SK-N-SH (cell line): ENCODE results near the gene MRPL17. TPM values are rescaled to one million over a fixed set of nuclear protein-coding genes. Genes with fewer than 3 reads are reported as not detected.

Experiments used
- CTCF ChIA-PET: fragments of 300-600, 350-600 bp; formaldehyde crosslinking; extraction: SDS; loops from one replicate; lab custom pipeline; 2021; lab: Yijun Ruan, JAX
- POLR2A ChIA-PET: fragments of 350-600 bp; sonication (Branson Sonifier 250); formaldehyde crosslinking; extraction: SDS; loops from one replicate; lab custom pipeline; 2020; ENCODE audit warnings: antibody characterized with exemption, inconsistent platforms; lab: Yijun Ruan, JAX
- DNase-seq: peaks from one replicate; pipeline ENCODE4 v3.0.0; 2012
- H2AFZ ChIP-seq: fragments of 200-600 bp; sonication (generic); 2 replicates; pipeline ENCODE4 v1.8.1; 2016; ENCODE audit warnings: antibody characterized with exemption, mild to moderate bottlenecking, low read depth
- H3F3A ChIP-seq: fragments of 200-600 bp; sonication (generic); replicated peaks from 2 replicates; pipeline ENCODE3; 2016; ENCODE audit warnings: antibody characterized with exemption, mild to moderate bottlenecking; ENCODE audit not compliant: insufficient read depth
- H3K27ac ChIP-seq, 2 experiments: fragments of 200-500 bp in 1 of 2; fragments of 200-600 bp in 1 of 2; sonication (Bioruptor generic) in 1 of 2; sonication (generic), shearing (Covaris generic) in 1 of 2; 2 replicates each; pipeline versions ENCODE4 v1.5.1 to v1.6.1; 2014 to 2016; ENCODE audit warnings: low read depth in 2 of 2, inconsistent platforms in 1 of 2, low read length in 1 of 2, mild to moderate bottlenecking in 1 of 2, mixed read lengths in 1 of 2
- H3K27me3 ChIP-seq: fragments of 200-600 bp; sonication (generic), shearing (Covaris generic); 2 replicates; pipeline ENCODE4 v1.6.1; 2016; ENCODE audit warnings: mixed run types; ENCODE audit not compliant: insufficient read depth
- H3K36me3 ChIP-seq, 2 experiments: fragments of 200-500 bp in 1 of 2; fragments of 200-600 bp in 1 of 2; sonication (Bioruptor generic) in 1 of 2; sonication (generic) in 1 of 2; replicated peaks in 1 of 2; 2 replicates each; pipeline versions ENCODE3 to v1.5.1; 2014 to 2016; ENCODE audit warnings: low read length in 1 of 2, mild to moderate bottlenecking in 1 of 2; ENCODE audit not compliant: insufficient read depth in 2 of 2, control insufficient read depth in 1 of 2
- H3K4me1 ChIP-seq, 2 experiments: fragments of 200-500 bp in 1 of 2; fragments of 200-600 bp in 1 of 2; sonication (Bioruptor generic) in 1 of 2; sonication (generic), shearing (Covaris generic) in 1 of 2; 2 replicates each; pipeline versions ENCODE4 v1.5.1 to v1.6.1; 2014 to 2016; ENCODE audit warnings: low read depth in 1 of 2, low read length in 1 of 2, mixed run types in 1 of 2; ENCODE audit not compliant: insufficient read depth in 2 of 2, control insufficient read depth in 1 of 2
- H3K4me2 ChIP-seq: fragments of 200-600 bp; sonication (generic), shearing (Covaris generic); 2 replicates; pipeline ENCODE4 v1.6.1; 2017; ENCODE audit warnings: mixed run types
- H3K4me3 ChIP-seq, 2 experiments: fragments of 200-500 bp in 1 of 2; fragments of 200-600 bp in 1 of 2; sonication (Bioruptor generic) in 1 of 2; sonication (generic), shearing (Covaris generic) in 1 of 2; 2 replicates each; pipeline versions ENCODE4 v1.5.1 to v1.8.1; 2014 to 2016; ENCODE audit warnings: low read depth in 2 of 2, inconsistent platforms in 1 of 2, low read length in 1 of 2, mild to moderate bottlenecking in 1 of 2, mixed read lengths in 1 of 2, moderate library complexity in 1 of 2
- H3K79me2 ChIP-seq: fragments of 200-600 bp; sonication (generic); 2 replicates; pipeline ENCODE4 v1.8.1; 2017; ENCODE audit warnings: mild to moderate bottlenecking; ENCODE audit not compliant: insufficient read depth
- H3K9ac ChIP-seq: fragments of 200-600 bp; sonication (generic); 2 replicates; pipeline ENCODE4 v1.6.1; 2017; ENCODE audit warnings: mixed run types
- H3K9me2 ChIP-seq: fragments of 200-600 bp; sonication (generic); 2 replicates; pipeline ENCODE4 v1.6.1; 2017; ENCODE audit warnings: mixed run types
- H3K9me3 ChIP-seq: fragments of 200-600 bp; sonication (generic); 2 replicates; pipeline ENCODE4 v1.6.1; 2017; ENCODE audit warnings: mixed run types, mild to moderate bottlenecking, moderate library complexity
- H4K20me1 ChIP-seq: fragments of 200-600 bp; sonication (generic); 2 replicates; pipeline ENCODE4 v1.6.1; 2017; ENCODE audit warnings: mild to moderate bottlenecking, mixed run types; ENCODE audit not compliant: insufficient read depth
- CHD2 ChIP-seq: fragments of 150-350 bp; IDR thresholded peaks from 2 replicates; pipeline ENCODE4 v1.6.1; 2018; ENCODE audit warnings: low read length; ENCODE audit not compliant: partially characterized antibody
- CTCF ChIP-seq: fragments of 200-600 bp; sonication (generic); IDR thresholded peaks from 2 replicates; pipeline ENCODE4 v1.6.1; 2017; ENCODE audit warnings: antibody characterized with exemption, mild to moderate bottlenecking, moderate library complexity
- EZH2phosphoT487 ChIP-seq: fragments of 200-600 bp; sonication (generic); IDR thresholded peaks from 2 replicates; pipeline ENCODE4 v1.6.1; 2017; ENCODE audit warnings: low read depth, mixed run types, mild to moderate bottlenecking, antibody characterized with exemption, moderate library complexity, borderline replicate concordance
- FOSL2 ChIP-seq: IDR thresholded peaks from 2 replicates; pipeline ENCODE4 v1.4.0; 2012; ENCODE audit warnings: low read depth, mild to moderate bottlenecking, moderate library complexity, borderline replicate concordance
- FOXJ3 ChIP-seq: sonication (generic); formaldehyde crosslinking; IDR thresholded peaks from 2 replicates; pipeline ENCODE4 v1.5.1; 2020; ENCODE audit warnings: mild to moderate bottlenecking, missing genetic modification reagents
- FOXM1 ChIP-seq: IDR thresholded peaks from 2 replicates; pipeline ENCODE4 v1.4.0; 2012; ENCODE audit warnings: low read depth, mild to moderate bottlenecking
- GABPA ChIP-seq: IDR thresholded peaks from 2 replicates; pipeline ENCODE4 v1.4.0; 2012; ENCODE audit warnings: low read depth, mild to moderate bottlenecking
- GATA2 ChIP-seq: sonication (generic); formaldehyde crosslinking; IDR thresholded peaks from 2 replicates; pipeline ENCODE4 v1.5.0; 2020; ENCODE audit warnings: mild to moderate bottlenecking, missing genetic modification reagents
- MAX ChIP-seq: IDR thresholded peaks from 2 replicates; pipeline ENCODE4 v1.4.0; 2012; ENCODE audit warnings: low read depth
- MEF2A ChIP-seq: IDR thresholded peaks from 2 replicates; pipeline ENCODE4 v1.4.0; 2012; ENCODE audit warnings: low read depth, borderline replicate concordance
- NFIC ChIP-seq: IDR thresholded peaks from 2 replicates; pipeline ENCODE4 v1.4.0; 2012; ENCODE audit warnings: borderline replicate concordance
- NRF1 ChIP-seq: IDR thresholded peaks from 2 replicates; pipeline ENCODE4 v1.6.1; 2012; ENCODE audit warnings: low read depth, mild to moderate bottlenecking, low read length
- POLR2AphosphoS5 ChIP-seq: IDR thresholded peaks from 2 replicates; pipeline ENCODE4 v1.6.1; 2012; ENCODE audit warnings: low read depth, low read length
- RXRA ChIP-seq: IDR thresholded peaks from 2 replicates; pipeline ENCODE4 v1.4.0; 2012; ENCODE audit warnings: low read depth, mild to moderate bottlenecking, borderline replicate concordance
- SMC3 ChIP-seq: IDR thresholded peaks from 2 replicates; pipeline ENCODE4 v1.6.1; 2012; ENCODE audit warnings: low read depth, low read length, improper control_type of control experiment
- TCF12 ChIP-seq: IDR thresholded peaks from 2 replicates; pipeline ENCODE4 v1.4.0; 2012
- TEAD4 ChIP-seq: IDR thresholded peaks from 2 replicates; pipeline ENCODE4 v1.4.0; 2012; ENCODE audit warnings: mild to moderate bottlenecking, borderline replicate concordance; ENCODE audit not compliant: insufficient read depth
- USF2 ChIP-seq: fragments of 150-350 bp; IDR thresholded peaks from 2 replicates; pipeline ENCODE4 v1.6.1; 2017; ENCODE audit warnings: antibody characterized with exemption, low read length, low read depth, borderline replicate concordance
- YY1 ChIP-seq: IDR thresholded peaks from 2 replicates; pipeline ENCODE4 v1.4.0; 2012; ENCODE audit warnings: low read depth, mild to moderate bottlenecking
- ZBTB33 ChIP-seq: IDR thresholded peaks from 2 replicates; pipeline ENCODE4 v1.4.0; 2012; ENCODE audit warnings: low read depth, borderline replicate concordance
- WGBS: methylation state at CpG from one replicate; pipeline ENCODE4 v1.1.6; 2017; ENCODE audit warnings: low lambda C conversion rate; 5-methylcytosine and 5-hydroxymethylcytosine counted together
- polyA plus RNA-seq, 3 experiments: library from polyadenylated mRNA; depleted of rRNA; stranded (reverse); fragments of >200 nt; gene quantifications; 2 replicates each; pipeline ENCODE4 v1.2.3, GENCODE V29; 2012

The MRPL17 gene
- polyA plus RNA-seq, 1 of the 3 experiments (the other 2 are of a cell fraction) = 88.6 TPM

GRCh38 chr11:6637871-6638270 is 45.3 kb downstream of the MRPL17 start:
- ChIA-PET POLR2A (no interaction called here), CTCF (interaction anchor here (1.9 kb wide), 1 partner anchor 10 kb away, joined by 6 read pairs; no protein-coding TSS in a partner anchor)
- WGBS = 38% methylated on average over 3 of the region's 3 CpGs
- Histone ChIP-seq H3K9ac (no peak overlapping the region), H3K9me3 (no peaks in the 10 kb centered on the region), H3K79me2 (no peaks in the 10 kb centered on the region), H3K36me3 (peaks cover 0 to 3% of the 10 kb centered on the region in 2 experiments), H3K27me3 (no peaks in the 10 kb centered on the region), H2AFZ (no peak overlapping the region), H3K4me3 (no peak overlapping the region), H3K9me2 (no peaks in the 10 kb centered on the region), H4K20me1 (no peaks in the 10 kb centered on the region), H3F3A (no peaks in the 10 kb centered on the region), H3K4me2 (no peak overlapping the region), H3K4me1 (peaks cover 0 to 20% of the 10 kb centered on the region in 2 experiments; a peak in 1 of 4 replicates), H3K27ac (no peak overlapping the region; a peak in 1 of 4 replicates)
- TF ChIP-seq CTCF (no peak), FOSL2 (no peak), GATA2 (no peak), FOXJ3 (no peak), NFIC (no peak), GABPA (no peak), SMC3 (no peak), FOXM1 (no peak), TEAD4 (no peak), USF2 (no peak), ZBTB33 (no peak), POLR2AphosphoS5 (no peak), TCF12 (no peak), EZH2phosphoT487 (no peak), YY1 (no peak), RXRA (no peak), MAX (no peak), NRF1 (no peak), MEF2A (no peak), CHD2 (no peak)
- DNase-seq = no peak
